ENCODE data around the gene DPEP1.

DNA sequence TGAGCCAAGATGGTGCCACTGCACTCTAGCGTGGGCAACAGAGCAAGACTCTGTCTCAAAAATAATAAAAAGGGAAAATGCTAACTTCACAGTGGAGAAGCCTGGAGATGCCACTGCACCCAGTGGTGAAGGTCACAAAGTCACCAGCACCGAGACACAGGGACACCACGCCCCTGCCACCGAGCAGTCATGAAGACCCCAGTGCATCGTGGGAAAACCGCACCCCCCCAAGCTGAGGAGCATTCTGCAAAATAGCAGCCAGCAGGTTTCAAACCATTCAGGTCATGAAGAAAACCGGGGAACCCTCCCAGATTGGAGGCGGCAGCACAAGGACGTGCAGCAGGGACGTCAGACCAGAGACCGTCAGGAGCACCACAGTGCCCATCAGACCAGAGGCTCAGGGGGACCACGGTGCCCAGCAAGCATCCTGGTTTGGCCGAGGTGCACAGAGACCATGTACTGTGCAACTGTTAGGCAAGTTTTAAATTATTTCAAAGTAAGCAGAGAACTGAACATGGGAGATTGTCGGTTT is 30.4 kb downstream of the DPEP1 start:
- TF ChIP-seq, protein P1, sequence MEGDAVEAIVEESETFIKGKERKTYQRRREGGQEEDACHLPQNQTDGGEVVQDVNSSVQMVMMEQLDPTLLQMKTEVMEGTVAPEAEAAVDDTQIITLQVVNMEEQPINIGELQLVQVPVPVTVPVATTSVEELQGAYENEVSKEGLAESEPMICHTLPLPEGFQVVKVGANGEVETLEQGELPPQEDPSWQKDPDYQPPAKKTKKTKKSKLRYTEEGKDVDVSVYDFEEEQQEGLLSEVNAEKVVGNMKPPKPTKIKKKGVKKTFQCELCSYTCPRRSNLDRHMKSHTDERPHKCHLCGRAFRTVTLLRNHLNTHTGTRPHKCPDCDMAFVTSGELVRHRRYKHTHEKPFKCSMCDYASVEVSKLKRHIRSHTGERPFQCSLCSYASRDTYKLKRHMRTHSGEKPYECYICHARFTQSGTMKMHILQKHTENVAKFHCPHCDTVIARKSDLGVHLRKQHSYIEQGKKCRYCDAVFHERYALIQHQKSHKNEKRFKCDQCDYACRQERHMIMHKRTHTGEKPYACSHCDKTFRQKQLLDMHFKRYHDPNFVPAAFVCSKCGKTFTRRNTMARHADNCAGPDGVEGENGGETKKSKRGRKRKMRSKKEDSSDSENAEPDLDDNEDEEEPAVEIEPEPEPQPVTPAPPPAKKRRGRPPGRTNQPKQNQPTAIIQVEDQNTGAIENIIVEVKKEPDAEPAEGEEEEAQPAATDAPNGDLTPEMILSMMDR (optimal IDR thresholded peaks at IDR 0.05 in 1 of 3, IDR thresholded peaks at IDR 0.05 in 1 of 3, conservative IDR thresholded peaks at IDR 0.05 in 1 of 3; ENCODE audit: extremely low read depth in 1 of 3, insufficient read depth in 2 of 3, low read length in 3 of 3) = no peak
- TF ChIP-seq EZH2 (IDR thresholded peaks at IDR 0.05; ENCODE audit: low read length) = no peak

Data from keratinocyte (primary cell).